Thyroid gland (tissue), 4 donors: ENCODE results near the gene DRC3.

Experiments used
- POLR2A ChIP-seq, 2 donors: fragments of 450-650 bp; IDR thresholded peaks; one replicate each; pipeline ENCODE4 v1.6.1; 2017; ENCODE audit warnings: antibody characterized with exemption in 2 of 2, mild to moderate bottlenecking in 2 of 2, moderate library complexity in 1 of 2
- TF ChIP-seq, protein P1 (sequence below), 6 experiments: fragments of 200-600 bp in 3 of 6; fragments of 450-650 bp in 3 of 6; sonication (generic) in 3 of 6; IDR thresholded peaks; one replicate each; pipeline ENCODE4 v1.5.1; 2016 to 2019; ENCODE audit warnings: antibody characterized with exemption in 6 of 6, mild to moderate bottlenecking in 2 of 6, inconsistent platforms in 1 of 6, moderate library complexity in 1 of 6

DNA sequence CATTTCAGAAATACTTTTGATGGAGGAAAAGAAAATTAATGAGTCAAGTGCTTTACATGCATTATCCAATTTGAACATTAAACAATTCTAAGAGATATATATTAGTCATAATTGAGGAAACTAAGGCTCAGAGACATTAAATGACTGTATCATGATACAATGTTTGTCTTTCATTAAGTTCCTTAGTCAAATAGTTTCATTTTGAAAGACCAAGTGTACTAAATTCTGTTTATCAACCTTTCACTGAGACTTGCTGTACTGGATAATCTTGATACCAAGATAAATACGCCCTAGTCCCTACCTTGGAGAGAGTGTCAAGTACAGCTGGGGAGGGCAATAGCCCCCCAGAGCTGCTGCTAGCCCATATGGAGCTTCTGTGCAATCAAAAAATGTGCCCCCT, 24.7 kb upstream of the DRC3 start:
- TF ChIP-seq, protein P1, sequence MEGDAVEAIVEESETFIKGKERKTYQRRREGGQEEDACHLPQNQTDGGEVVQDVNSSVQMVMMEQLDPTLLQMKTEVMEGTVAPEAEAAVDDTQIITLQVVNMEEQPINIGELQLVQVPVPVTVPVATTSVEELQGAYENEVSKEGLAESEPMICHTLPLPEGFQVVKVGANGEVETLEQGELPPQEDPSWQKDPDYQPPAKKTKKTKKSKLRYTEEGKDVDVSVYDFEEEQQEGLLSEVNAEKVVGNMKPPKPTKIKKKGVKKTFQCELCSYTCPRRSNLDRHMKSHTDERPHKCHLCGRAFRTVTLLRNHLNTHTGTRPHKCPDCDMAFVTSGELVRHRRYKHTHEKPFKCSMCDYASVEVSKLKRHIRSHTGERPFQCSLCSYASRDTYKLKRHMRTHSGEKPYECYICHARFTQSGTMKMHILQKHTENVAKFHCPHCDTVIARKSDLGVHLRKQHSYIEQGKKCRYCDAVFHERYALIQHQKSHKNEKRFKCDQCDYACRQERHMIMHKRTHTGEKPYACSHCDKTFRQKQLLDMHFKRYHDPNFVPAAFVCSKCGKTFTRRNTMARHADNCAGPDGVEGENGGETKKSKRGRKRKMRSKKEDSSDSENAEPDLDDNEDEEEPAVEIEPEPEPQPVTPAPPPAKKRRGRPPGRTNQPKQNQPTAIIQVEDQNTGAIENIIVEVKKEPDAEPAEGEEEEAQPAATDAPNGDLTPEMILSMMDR (IDR thresholded peaks at IDR 0.05): no peak
- TF ChIP-seq POLR2A (IDR thresholded peaks at IDR 0.05): no peak
